ENCODE measurements around the gene CEP170B. TPM values are rescaled to one million over a fixed set of nuclear protein-coding genes. Genes with fewer than 3 reads are reported as not detected.

Gene CEP170B
- total RNA-seq, 1 donor from 2014 or later, result 55.4 TPM

- Mint-ChIP-seq H3K27me3 (ENCODE audit: low read depth, unreplicated experiment) (peaks cover 32% of the 10 kb centered on the region), H3K36me3 (ENCODE audit: low read depth, unreplicated experiment) (peaks cover 4% of the 10 kb centered on the region), H3K4me1 (ENCODE audit: low read depth, unreplicated experiment) (peaks cover 3% of the 10 kb centered on the region), H3K4me3 (ENCODE audit: unreplicated experiment) (no peak overlapping the region), H3K9me3 (ENCODE audit: unreplicated experiment) (peaks cover 5% of the 10 kb centered on the region), H3K27ac (ENCODE audit: unreplicated experiment) (no peak overlapping the region)
- no peak overlapping the region for H3K27ac ChIP-seq (ENCODE audit: low read depth, low read length)
- H3K4me2 ChIP-seq (ENCODE audit: low read length), result no peak overlapping the region
- H3K9ac ChIP-seq (ENCODE audit: low read length), result no peak overlapping the region
- peaks cover 36% of the 10 kb centered on the region for H3K27me3 ChIP-seq (ENCODE audit: insufficient read depth, low read length)
- no peaks in the 10 kb centered on the region for H4K20me1 ChIP-seq (ENCODE audit: insufficient read depth, low read length)
- TF ChIP-seq CTCF (IDR thresholded peaks at IDR 0.05; ENCODE audit: insufficient read depth, low read depth, low read length) (no peak), EZH2 (IDR thresholded peaks at IDR 0.05; ENCODE audit: insufficient read depth, low read length) (no peak)
- no peak for DNase-seq (ENCODE audit: low read depth)
- no peaks in the 10 kb centered on the region for H3K79me2 ChIP-seq (ENCODE audit: insufficient read depth, low read length)
- FAIRE-seq, result no peak
- no peak overlapping the region for H2AFZ ChIP-seq (ENCODE audit: low read depth, low read length)
- no peaks in the 10 kb centered on the region for H3K36me3 ChIP-seq (ENCODE audit: insufficient read depth, low read length)
- H3K9me3 ChIP-seq (ENCODE audit: insufficient read depth, low read depth, low read length), result no peaks in the 10 kb centered on the region
- H3K4me1 ChIP-seq (ENCODE audit: insufficient read depth, low read length), result no peaks in the 10 kb centered on the region
- H3K4me3 ChIP-seq (ENCODE audit: insufficient read depth, low read depth, low read length), result no peak overlapping the region
These were observed 19.1 kb upstream of the CEP170B start for GRCh38 chr14:104845834-104846441.

- TF ChIP-seq EZH2 (IDR thresholded peaks at IDR 0.05; ENCODE audit: insufficient read depth, low read length) (no peak), CTCF (IDR thresholded peaks at IDR 0.05; ENCODE audit: insufficient read depth, low read depth, low read length) (no peak)
- H3K4me2 ChIP-seq (ENCODE audit: low read length), result no peak overlapping the region
- H3K4me1 ChIP-seq (ENCODE audit: insufficient read depth, low read length), result no peaks in the 10 kb centered on the region
- no peaks in the 10 kb centered on the region for H3K4me1 Mint-ChIP-seq (ENCODE audit: low read depth, unreplicated experiment)
- DNase-seq (ENCODE audit: low read depth) (no peak), FAIRE-seq (no peak)
- peaks cover 2% of the 10 kb centered on the region for H3K9me3 Mint-ChIP-seq (ENCODE audit: unreplicated experiment)
- no peaks in the 10 kb centered on the region for H3K79me2 ChIP-seq (ENCODE audit: insufficient read depth, low read length)
- no peak overlapping the region for H3K4me3 ChIP-seq (ENCODE audit: insufficient read depth, low read depth, low read length)
- H3K27me3 ChIP-seq (ENCODE audit: insufficient read depth, low read length), result peaks cover 17% of the 10 kb centered on the region
- H3K36me3 ChIP-seq (ENCODE audit: insufficient read depth, low read length), result no peaks in the 10 kb centered on the region
- no peak overlapping the region for H3K27ac Mint-ChIP-seq (ENCODE audit: unreplicated experiment)
- no peak overlapping the region for H3K4me3 Mint-ChIP-seq (ENCODE audit: unreplicated experiment)
- no peak overlapping the region for H2AFZ ChIP-seq (ENCODE audit: low read depth, low read length)
- peaks cover 13% of the 10 kb centered on the region for H3K27me3 Mint-ChIP-seq (ENCODE audit: low read depth, unreplicated experiment)
- no peaks in the 10 kb centered on the region for H3K9me3 ChIP-seq (ENCODE audit: insufficient read depth, low read depth, low read length)
- no peak overlapping the region for H3K9ac ChIP-seq (ENCODE audit: low read length)
- no peaks in the 10 kb centered on the region for H3K36me3 Mint-ChIP-seq (ENCODE audit: low read depth, unreplicated experiment)
- H3K27ac ChIP-seq (ENCODE audit: low read depth, low read length), result no peak overlapping the region
- H4K20me1 ChIP-seq (ENCODE audit: insufficient read depth, low read length), result no peaks in the 10 kb centered on the region
These were observed 12.8 kb upstream of the CEP170B start for GRCh38 chr14:104852280-104852663.

DNA sequence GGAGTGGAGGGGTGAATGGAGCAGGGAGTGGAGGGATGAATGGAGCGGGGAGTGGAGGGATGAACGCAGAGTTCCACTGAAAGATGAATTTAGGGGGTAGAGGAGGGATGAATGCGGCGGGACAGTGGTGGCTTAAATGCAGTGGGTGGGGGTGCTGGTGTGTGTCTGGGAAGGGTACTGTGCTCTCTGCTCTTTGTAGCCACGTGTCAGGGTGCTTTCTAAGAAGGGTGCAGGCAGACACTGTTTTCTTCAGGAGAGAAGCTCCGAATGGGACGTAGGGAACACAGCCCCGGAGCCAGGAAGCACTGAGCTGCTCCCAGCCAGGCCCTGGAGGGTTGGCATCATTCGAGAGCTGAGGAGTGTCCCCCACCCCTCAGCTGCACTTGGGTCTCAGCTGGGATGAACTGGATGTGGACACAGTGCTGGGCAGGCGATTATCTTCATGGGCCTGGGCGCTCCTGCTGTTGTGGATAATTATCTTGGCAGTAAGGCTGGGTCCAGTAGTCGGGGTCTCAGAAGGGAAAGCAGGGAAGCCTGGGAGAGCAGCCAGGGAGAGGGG lies 9.5 kb upstream of the CEP170B start:
- H3K27me3 Mint-ChIP-seq (ENCODE audit: low read depth, unreplicated experiment), result peaks cover 13% of the 10 kb centered on the region
- Histone ChIP-seq H3K9me3 (ENCODE audit: insufficient read depth, low read depth, low read length) (no peaks in the 10 kb centered on the region), H3K9ac (ENCODE audit: low read length) (no peak overlapping the region), H3K4me3 (ENCODE audit: insufficient read depth, low read depth, low read length) (no peak overlapping the region), H3K27ac (ENCODE audit: low read depth, low read length) (no peak overlapping the region), H3K4me2 (ENCODE audit: low read length) (no peak overlapping the region), H4K20me1 (ENCODE audit: insufficient read depth, low read length) (no peaks in the 10 kb centered on the region), H3K27me3 (ENCODE audit: insufficient read depth, low read length) (peaks cover 17% of the 10 kb centered on the region), H3K79me2 (ENCODE audit: insufficient read depth, low read length) (no peaks in the 10 kb centered on the region), H3K36me3 (ENCODE audit: insufficient read depth, low read length) (no peaks in the 10 kb centered on the region), H3K4me1 (ENCODE audit: insufficient read depth, low read length) (no peaks in the 10 kb centered on the region), H2AFZ (ENCODE audit: low read depth, low read length) (no peak overlapping the region)
- FAIRE-seq, result no peak
- no peak for DNase-seq (ENCODE audit: low read depth)
- no peak overlapping the region for H3K4me3 Mint-ChIP-seq (ENCODE audit: unreplicated experiment)
- no peak overlapping the region for H3K27ac Mint-ChIP-seq (ENCODE audit: unreplicated experiment)
- peaks cover 2% of the 10 kb centered on the region for H3K9me3 Mint-ChIP-seq (ENCODE audit: unreplicated experiment)
- no peaks in the 10 kb centered on the region for H3K36me3 Mint-ChIP-seq (ENCODE audit: low read depth, unreplicated experiment)
- no peak for TF ChIP-seq CTCF (IDR thresholded peaks at IDR 0.05; ENCODE audit: insufficient read depth, low read depth, low read length)
- no peaks in the 10 kb centered on the region for H3K4me1 Mint-ChIP-seq (ENCODE audit: low read depth, unreplicated experiment)

Measured in astrocyte (in vitro differentiated cells and primary cell).